B cell (primary cell): ENCODE data around the gene LCE3E. TPM values are rescaled to one million over a fixed set of nuclear protein-coding genes. Genes with fewer than 3 reads are reported as not detected.

Source experiments
- ATAC-seq: fragments of 200-7000 bp; cut with Tn5 transposase; one replicate; pipeline ENCODE4 v1.10.0; 2021; ENCODE audit warnings: low read depth, mild to moderate bottlenecking, moderate number of reproducible peaks, moderate library complexity
- CTCF ChIA-PET: fragments of 350-600 bp; sonication (Branson Sonifier 250); formaldehyde crosslinking; loops from one replicate; lab custom pipeline; 2021; ENCODE audit warnings: antibody characterized with exemption, inconsistent platforms; lab: Charles Lee
- POLR2A ChIA-PET: fragments of 350-600 bp; sonication (Branson Sonifier 250); formaldehyde crosslinking; loops from one replicate; lab custom pipeline; 2021; ENCODE audit warnings: antibody characterized with exemption; lab: Charles Lee
- DNase-seq: peaks from one replicate; pipeline ENCODE4 v3.0.0; 2013
- H2AFZ ChIP-seq: 2 replicates; pipeline ENCODE4 v1.6.1; 2012; ENCODE audit warnings: mild to moderate bottlenecking, low read depth, low read length; ENCODE audit not compliant: insufficient read depth, poor library complexity, severe bottlenecking
- H3K27ac ChIP-seq, 2 donors: 1 replicate in 1 of 2; 2 replicates in 1 of 2; pipeline ENCODE4 v1.5.1; 2012 to 2013; ENCODE audit warnings: low read length in 2 of 2, mild to moderate bottlenecking in 2 of 2, moderate library complexity in 1 of 2
- H3K27me3 ChIP-seq, 4 experiments: fragments of 200-600 bp in 1 of 4; sonication (generic) in 1 of 4; replicated peaks in 1 of 4; 1 replicate in 2 of 4; 2 replicates in 2 of 4; pipeline versions ENCODE4 v1.6.1 to v1.7.0; 2013 to 2016; ENCODE audit warnings: low read length in 3 of 4, mild to moderate bottlenecking in 2 of 4, mixed read lengths in 1 of 4, moderate library complexity in 1 of 4; ENCODE audit not compliant: insufficient read depth in 4 of 4, control insufficient read depth in 3 of 4; ENCODE audit errors: control extremely low read depth in 1 of 4
- H3K36me3 ChIP-seq, 2 experiments: replicated peaks in 1 of 2; 1 replicate in 1 of 2; 2 replicates in 1 of 2; pipeline versions ENCODE4 v1.6.1 to v1.7.1; 2013; ENCODE audit warnings: low read length in 1 of 2; ENCODE audit not compliant: insufficient read depth in 2 of 2, control insufficient read depth in 1 of 2; ENCODE audit errors: control extremely low read depth in 1 of 2, extremely low read depth in 1 of 2
- H3K4me1 ChIP-seq, 2 donors: fragments of 200-600 bp in 1 of 2; sonication (generic) in 1 of 2; 1 replicate in 1 of 2; 2 replicates in 1 of 2; pipeline versions ENCODE4 v1.5.1 to v1.6.1; 2013 to 2017; ENCODE audit warnings: low read length in 2 of 2; ENCODE audit not compliant: control insufficient read depth in 2 of 2, insufficient read depth in 2 of 2
- H3K4me2 ChIP-seq: replicated peaks from 2 replicates; pipeline ENCODE3; 2012; ENCODE audit warnings: mild to moderate bottlenecking, low read depth, low read length; ENCODE audit not compliant: poor library complexity, severe bottlenecking
- H3K4me3 ChIP-seq, 5 experiments: fragments of 200-600 bp in 1 of 5; sonication (generic) in 1 of 5; 1 replicate in 3 of 5; 2 replicates in 2 of 5; pipeline versions ENCODE4 v1.5.1 to v1.7.0; 2011 to 2016; ENCODE audit warnings: low read length in 4 of 5, mild to moderate bottlenecking in 4 of 5, low read depth in 2 of 5, control low read depth in 1 of 5, moderate library complexity in 1 of 5; ENCODE audit not compliant: insufficient read depth in 1 of 5; ENCODE audit errors: control extremely low read depth in 1 of 5, extremely low read depth in 1 of 5
- H3K79me2 ChIP-seq: fragments of 200-600 bp; sonication (generic); one replicate; pipeline ENCODE4 v1.6.0; 2016; ENCODE audit warnings: low read length; ENCODE audit not compliant: control insufficient read depth, insufficient read depth
- H3K9ac ChIP-seq: fragments of 200-600 bp; sonication (generic); 2 replicates; pipeline ENCODE4 v1.6.1; 2017; ENCODE audit warnings: mild to moderate bottlenecking, low read length, moderate library complexity
- H3K9me3 ChIP-seq, 3 donors: one replicate each; pipeline versions ENCODE4 v1.6.1 to v1.7.1; 2013; ENCODE audit warnings: low read length in 2 of 3; ENCODE audit not compliant: control insufficient read depth in 2 of 3, insufficient read depth in 1 of 3; ENCODE audit errors: control extremely low read depth in 1 of 3
- H4K20me1 ChIP-seq: 2 replicates; pipeline ENCODE4 v1.6.0; 2012; ENCODE audit warnings: mild to moderate bottlenecking, low read length; ENCODE audit not compliant: insufficient read depth, control insufficient read depth, poor library complexity, severe bottlenecking
- H3K27ac Mint-ChIP-seq: one replicate; pipeline ENCODE4 v1.8.0; 2021; ENCODE audit warnings: mixed read lengths
- H3K27me3 Mint-ChIP-seq: one replicate; pipeline ENCODE4 v1.8.0; 2021; ENCODE audit warnings: mixed read lengths
- H3K4me1 Mint-ChIP-seq: one replicate; pipeline ENCODE4 v1.8.0; 2021; ENCODE audit warnings: mixed read lengths
- H3K4me3 Mint-ChIP-seq: one replicate; pipeline ENCODE4 v1.8.0; 2021; ENCODE audit warnings: mixed read lengths
- H3K9me3 Mint-ChIP-seq: one replicate; pipeline ENCODE4 v1.8.0; 2022; ENCODE audit warnings: mixed read lengths; ENCODE audit not compliant: insufficient read depth
- CTCF ChIP-seq: fragments of 200-600 bp; IDR thresholded peaks from one replicate; pipeline ENCODE4 v1.8.0; 2022; ENCODE audit warnings: antibody characterized with exemption, mild to moderate bottlenecking
- EZH2 ChIP-seq: IDR thresholded peaks from 2 replicates; pipeline ENCODE4 v1.6.1; 2012; ENCODE audit warnings: borderline replicate concordance, low read depth, mild to moderate bottlenecking, moderate library complexity, low read length; ENCODE audit not compliant: insufficient read depth, poor library complexity, severe bottlenecking
- WGBS: methylation state at CpG from one replicate; pipeline ENCODE4 v1.1.5; 2013; ENCODE audit warnings: missing lambda C conversion rate; ENCODE audit not compliant: insufficient coverage; 5-methylcytosine and 5-hydroxymethylcytosine counted together
- intact Hi-C: fragments of 100-400 bp; cut with micrococcal nuclease; formaldehyde crosslinking; loops from one replicate; pipeline ENCODE4 v1.10.0; 2022
- polyA plus RNA-seq: library from polyadenylated mRNA; depleted of rRNA; stranded (reverse); fragments of >200 nt; gene quantifications from 2 replicates; pipeline ENCODE4 v1.2.3, GENCODE V29; 2012
- total RNA-seq, 2 donors: library from RNA; stranded (reverse); fragments of 120-200 nt in 1 of 2; gene quantifications; 1 replicate in 1 of 2; 2 replicates in 1 of 2; pipeline versions ENCODE4 v1.2.3 to v1.2.4, GENCODE V29; 2013 to 2022

The LCE3E gene
- total and polyA plus RNA-seq, 2 donors (not counting 1 experiment from before 2014, with no cell fraction given), result not detected

DNA sequence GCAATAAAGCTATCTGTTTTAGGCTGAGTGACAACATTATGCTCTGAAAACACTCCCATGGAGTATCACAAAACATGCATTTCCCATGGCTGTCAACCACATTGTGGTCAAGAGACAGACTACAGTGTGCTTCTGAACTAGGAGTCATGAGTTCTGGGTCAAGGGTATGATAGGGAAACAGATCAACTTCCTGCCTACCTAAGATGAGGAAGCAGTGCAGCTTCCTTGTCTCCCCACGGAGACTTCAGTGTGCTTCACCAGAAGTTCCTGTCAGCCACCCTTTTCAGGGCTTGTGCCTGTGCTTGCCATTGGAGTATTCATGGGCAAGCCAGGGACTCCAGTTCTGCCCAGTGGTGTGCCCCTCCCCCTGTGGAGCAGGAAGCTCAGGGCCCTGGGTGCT lies 19.9 kb downstream of the LCE3E start:
- H3K27me3 Mint-ChIP-seq, result peaks cover 21% of the 10 kb centered on the region
- no peaks in the 10 kb centered on the region for H3K4me1 ChIP-seq
- H3K36me3 ChIP-seq, result no peaks in the 10 kb centered on the region
- no peak overlapping the region for H3K27ac ChIP-seq
- WGBS, result 25% methylated on average over 1 of the region's 1 CpG
- H2AFZ ChIP-seq, result no peak overlapping the region
- H3K4me3 ChIP-seq, result no peak overlapping the region
- no peaks in the 10 kb centered on the region for H4K20me1 ChIP-seq
- H3K27ac Mint-ChIP-seq, result no peak overlapping the region
- ChIA-PET CTCF (no interaction called here), POLR2A (no interaction called here)
- no peaks in the 10 kb centered on the region for H3K79me2 ChIP-seq
- intact Hi-C loops, result no loop called here
- no peak overlapping the region for H3K4me2 ChIP-seq
- H3K4me1 Mint-ChIP-seq, result no peaks in the 10 kb centered on the region
- no peak for TF ChIP-seq CTCF
- TF ChIP-seq EZH2, result no peak
- H3K27me3 ChIP-seq, result no peaks in the 10 kb centered on the region
- H3K9me3 Mint-ChIP-seq, result no peaks in the 10 kb centered on the region
- H3K9me3 ChIP-seq, result peaks cover 0 to 6% (median 0%) of the 10 kb centered on the region in 3 donors
- H3K4me3 Mint-ChIP-seq, result no peak overlapping the region
- DNase-seq (no peak), ATAC-seq (no peak)
- H3K9ac ChIP-seq, result no peak overlapping the region

- DNase-seq, result no peak
- TF ChIP-seq CTCF (no peak), EZH2 (no peak)
- ChIA-PET CTCF (no interaction called here), POLR2A (no interaction called here)
- Mint-ChIP-seq H3K4me3 (no peak overlapping the region), H3K4me1 (no peaks in the 10 kb centered on the region), H3K27me3 (peaks cover 31% of the 10 kb centered on the region), H3K27ac (no peak overlapping the region), H3K9me3 (no peaks in the 10 kb centered on the region)
- Histone ChIP-seq H2AFZ (no peak overlapping the region), H3K36me3 (no peaks in the 10 kb centered on the region), H3K9me3 (peaks cover 0 to 6% (median 0%) of the 10 kb centered on the region in 3 donors), H3K4me3 (no peak overlapping the region), H3K4me1 (no peaks in the 10 kb centered on the region), H3K79me2 (no peaks in the 10 kb centered on the region), H3K9ac (no peak overlapping the region), H3K4me2 (no peak overlapping the region), H3K27me3 (no peaks in the 10 kb centered on the region), H4K20me1 (no peaks in the 10 kb centered on the region), H3K27ac (no peak overlapping the region)
- intact Hi-C loops, result no loop called here
- no peak for ATAC-seq
- WGBS, result 50% methylated on average over 4 of the region's 4 CpGs
Measured at GRCh38 chr1:152543820-152544219, 22.8 kb downstream of the LCE3E start.
